HG02610 (cell line): Measurements from ENCODE around the gene PARVG.

Source experiments
- ATAC-seq: cut with Tn5 transposase; IDR thresholded peaks from one replicate; pipeline ENCODE4 v1.9.1; 2021; ENCODE audit warnings: mild to moderate bottlenecking, moderate library complexity; ENCODE audit not compliant: unreplicated experiment

The PARVG gene

GRCh38 chr22:44210722-44211121, 30.0 kb downstream of the PARVG start:
- ATAC-seq, result no peak

GRCh38 chr22:44211256-44211945, 30.7 kb downstream of the PARVG start:
- no peak for ATAC-seq

GRCh38 chr22:44211946-44212930, 31.5 kb downstream of the PARVG start:
- ATAC-seq, result no peak

- no peak for ATAC-seq
Observed at GRCh38 chr22:44212936-44213335, 32.2 kb downstream of the PARVG start.

DNA sequence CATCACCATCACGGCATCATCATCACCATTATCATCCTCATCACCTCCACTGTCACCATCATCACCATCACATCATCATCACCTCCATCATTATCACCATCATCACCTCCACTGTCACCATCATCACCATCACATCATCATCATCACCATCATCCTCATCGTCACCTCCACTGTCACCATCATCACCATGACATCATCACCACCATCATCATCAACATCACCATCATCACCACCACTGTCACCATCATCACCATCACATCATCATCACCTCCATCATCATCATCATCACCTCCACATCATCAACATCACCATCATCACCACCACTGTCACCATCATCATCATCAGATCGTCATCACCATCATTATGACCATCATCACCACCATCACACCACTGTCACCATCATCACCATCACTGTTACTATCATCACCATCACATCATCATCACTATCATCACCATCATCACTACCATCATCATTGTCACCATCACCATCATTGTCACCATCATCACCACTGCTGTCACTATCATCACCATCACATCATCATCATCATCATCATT, 32.8 kb downstream of the PARVG start:
- ATAC-seq, result no peak

GRCh38 chr22:44214187-44214586, 33.5 kb downstream of the PARVG start:
- ATAC-seq, result no peak

DNA sequence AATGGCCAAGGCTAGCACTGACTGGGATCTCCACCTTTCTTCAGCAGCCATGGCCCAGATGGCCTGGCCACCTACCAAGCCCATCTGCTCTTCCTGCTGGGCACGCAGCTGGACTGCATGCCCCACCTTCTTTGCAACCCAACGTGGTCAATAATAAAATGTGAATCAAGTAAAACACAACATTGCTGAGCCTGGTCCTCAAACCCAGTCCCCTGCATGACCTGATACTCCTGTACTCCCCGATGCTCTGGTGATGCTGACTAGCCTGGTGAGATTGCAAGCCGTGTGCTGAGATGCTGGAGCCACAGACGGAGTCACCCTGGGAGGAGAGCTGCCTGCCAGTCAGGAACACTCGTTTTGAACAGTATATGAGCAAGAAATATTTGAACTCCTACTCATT, 34.0 kb downstream of the PARVG start:
- ATAC-seq, result no peak

DNA sequence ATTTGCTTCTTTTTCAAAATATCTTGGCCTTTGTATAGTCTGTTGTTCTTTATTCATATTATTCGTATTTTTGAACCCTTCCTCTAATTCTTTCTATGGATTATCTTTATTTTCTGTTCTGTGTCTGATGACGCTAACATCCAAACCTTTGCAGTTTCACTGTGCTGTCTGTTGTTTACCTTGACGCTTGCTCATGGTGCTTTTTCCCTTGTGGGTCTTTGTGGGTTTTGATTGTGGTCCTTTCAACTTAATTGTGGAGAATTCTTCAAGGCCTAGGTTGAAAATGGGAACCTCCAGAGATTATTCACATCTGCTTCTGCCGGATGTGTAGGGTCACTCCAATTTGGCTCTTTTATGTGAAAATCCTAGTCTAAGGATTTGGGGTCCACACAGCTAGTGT, 34.6 kb downstream of the PARVG start:
- no peak for ATAC-seq

DNA sequence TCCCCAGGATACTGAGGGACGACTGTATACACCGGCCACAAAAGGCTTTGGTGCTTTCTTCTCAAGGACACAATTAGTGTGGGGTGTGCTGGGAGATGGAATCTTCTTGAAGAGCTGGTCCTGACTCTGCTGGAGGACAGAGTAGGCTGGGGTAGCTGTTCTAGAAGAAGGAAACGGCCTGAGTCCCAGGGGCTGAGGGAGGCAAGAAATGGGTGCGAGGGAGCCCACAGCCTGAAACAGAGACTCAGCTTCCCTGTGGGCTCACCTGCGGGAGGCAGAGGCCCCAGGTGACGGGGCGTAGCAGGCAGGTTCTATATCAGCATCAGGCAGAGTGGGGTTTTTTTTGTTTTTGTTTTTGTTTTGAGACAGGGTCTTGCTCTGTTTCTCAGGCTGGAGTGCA, 36.6 kb downstream of the PARVG start:
- no peak for ATAC-seq

DNA sequence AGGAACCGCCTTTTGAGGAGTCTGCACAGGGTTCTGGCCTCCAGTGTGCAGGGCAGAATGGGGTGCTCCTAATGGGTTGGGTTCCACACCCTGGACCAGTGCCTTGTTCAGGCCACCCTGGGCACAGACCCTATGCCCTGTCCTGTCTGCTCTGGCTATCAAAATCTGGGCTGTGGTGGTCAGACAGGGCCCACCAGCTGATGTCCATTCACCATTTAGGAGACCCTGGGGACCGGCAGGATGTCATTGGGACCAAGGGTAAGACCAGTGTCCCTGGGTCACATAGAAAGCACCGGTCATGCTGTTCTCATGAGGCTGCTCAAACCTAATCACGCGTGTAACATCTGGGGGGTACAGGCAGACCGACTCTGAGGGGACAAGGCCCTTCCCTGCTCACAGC, 37.3 kb downstream of the PARVG start:
- ATAC-seq, result no peak

GRCh38 chr22:44219101-44219870, 38.6 kb downstream of the PARVG start:
- no peak for ATAC-seq

DNA sequence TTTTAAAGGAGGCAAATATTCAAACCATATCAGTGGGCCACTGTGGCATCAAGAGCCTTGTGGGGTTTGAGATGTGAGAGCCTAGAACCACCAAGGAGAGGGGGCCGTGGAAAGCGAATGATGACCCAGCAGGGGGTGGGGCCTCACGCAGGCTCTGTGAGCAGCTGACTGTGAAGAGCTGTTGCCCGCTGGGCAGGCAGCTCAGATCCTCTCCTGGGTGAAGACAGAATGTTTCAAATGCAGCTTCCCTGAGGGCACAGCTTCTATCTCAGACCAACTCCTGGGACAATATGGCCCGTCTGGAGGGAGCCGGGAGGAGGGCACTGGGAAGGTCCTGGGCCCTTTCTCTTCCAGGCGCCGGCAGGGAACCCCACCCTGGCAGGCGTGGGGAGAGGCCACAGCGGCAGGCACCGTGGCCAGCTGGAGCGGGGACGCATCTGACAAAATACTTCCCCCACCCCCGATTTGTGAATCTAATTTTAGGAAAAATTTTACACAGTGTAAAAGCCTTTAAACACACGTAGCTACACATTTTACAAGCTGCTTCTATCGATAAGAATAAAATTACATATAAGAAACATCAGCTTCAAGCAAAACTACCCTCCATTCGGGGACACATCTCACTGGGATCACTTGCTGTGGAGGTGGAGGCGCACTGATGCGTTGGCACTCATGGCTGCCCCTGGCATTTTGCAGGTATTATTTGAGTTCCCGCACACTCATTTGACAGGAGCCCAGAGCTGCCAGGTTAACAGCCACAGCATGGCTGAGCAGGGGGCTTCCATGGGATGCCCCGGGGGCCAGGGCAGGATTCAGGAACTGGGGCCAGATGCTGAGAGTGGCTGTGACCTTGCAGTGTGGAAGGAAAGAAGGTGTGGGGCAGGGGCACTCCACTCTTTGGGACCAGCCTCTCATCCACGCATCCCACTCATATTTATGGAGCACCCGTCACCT, 40.3 kb downstream of the PARVG start:
- no peak for ATAC-seq

DNA sequence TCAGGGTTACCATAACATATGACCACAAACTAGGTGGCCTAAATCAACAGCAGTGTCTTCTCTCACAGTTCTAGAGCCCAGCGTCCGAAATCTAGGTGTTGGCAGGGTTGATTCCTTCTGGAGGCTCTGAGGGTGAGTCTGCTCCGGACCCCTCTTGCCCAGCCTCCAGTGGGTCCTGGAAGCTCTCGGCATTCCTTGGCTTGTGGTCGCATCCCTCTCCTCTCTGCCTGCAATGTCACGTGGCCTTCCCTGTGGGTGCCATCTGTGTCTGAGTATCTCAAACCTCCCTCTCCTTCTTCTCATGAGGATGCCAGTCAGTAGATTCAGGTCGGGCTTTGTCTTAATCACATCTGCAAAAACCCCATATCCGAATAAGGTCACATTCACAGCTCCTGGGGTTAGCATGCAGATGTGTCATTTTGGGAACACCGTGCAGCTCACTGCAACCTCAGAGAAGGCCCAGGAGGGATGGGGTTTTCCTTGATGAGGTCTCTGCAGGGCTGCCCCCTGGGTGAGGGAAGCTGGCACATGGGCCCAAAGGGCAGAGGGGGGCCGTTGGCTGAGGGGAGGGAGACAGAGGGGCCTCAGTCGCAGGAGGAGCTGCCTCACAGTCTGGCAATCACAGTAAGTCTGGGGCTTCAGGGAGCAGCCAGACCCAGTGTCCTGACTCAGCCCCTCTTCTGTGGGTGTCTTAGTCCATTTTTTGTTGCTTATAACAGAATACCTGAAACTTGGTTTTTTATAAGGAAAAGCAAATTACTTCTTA, 41.2 kb downstream of the PARVG start:
- no peak for ATAC-seq

DNA sequence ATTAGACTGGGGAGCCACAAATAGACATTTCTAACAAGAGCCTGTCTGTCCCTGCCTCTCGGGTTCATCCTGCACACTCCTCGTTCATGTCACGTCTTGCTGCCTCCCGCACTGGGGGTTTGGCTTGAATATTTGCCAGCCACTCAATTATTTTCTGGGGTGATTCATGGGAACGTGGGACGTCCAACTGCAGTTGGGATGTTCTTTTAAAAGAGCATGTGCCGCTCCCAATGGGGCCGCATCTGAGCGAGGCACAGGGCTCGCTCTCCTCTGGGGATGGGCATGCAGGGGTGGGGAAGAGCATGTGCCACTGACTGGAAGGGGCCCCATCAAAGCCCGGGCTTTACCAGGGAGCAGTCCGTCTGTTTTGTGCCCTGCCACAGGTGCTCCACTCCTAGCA, 43.4 kb downstream of the PARVG start:
- ATAC-seq, result no peak

- ATAC-seq, result no peak
Observed at GRCh38 chr22:44225091-44225689, 44.5 kb downstream of the PARVG start.

DNA sequence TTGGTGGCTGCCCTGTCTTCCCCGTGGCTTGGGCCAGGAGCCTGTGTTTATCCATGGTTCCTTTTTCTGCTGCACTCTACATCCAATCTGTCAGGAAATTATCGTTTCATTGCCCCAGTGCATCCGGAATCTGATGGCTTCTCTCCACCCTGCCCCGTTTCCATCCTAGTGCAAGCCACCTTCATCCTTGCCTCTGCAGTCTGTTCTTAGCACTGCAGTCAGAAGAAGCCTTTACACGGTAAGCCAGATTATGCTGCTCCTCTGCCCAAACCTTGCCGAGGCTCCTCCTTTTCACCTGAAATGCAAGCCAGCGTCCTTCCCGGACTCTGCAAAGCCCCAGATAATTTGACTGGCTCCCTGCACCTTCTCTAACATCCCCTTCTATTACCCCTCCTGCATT, 45.1 kb downstream of the PARVG start:
- ATAC-seq, result no peak

DNA sequence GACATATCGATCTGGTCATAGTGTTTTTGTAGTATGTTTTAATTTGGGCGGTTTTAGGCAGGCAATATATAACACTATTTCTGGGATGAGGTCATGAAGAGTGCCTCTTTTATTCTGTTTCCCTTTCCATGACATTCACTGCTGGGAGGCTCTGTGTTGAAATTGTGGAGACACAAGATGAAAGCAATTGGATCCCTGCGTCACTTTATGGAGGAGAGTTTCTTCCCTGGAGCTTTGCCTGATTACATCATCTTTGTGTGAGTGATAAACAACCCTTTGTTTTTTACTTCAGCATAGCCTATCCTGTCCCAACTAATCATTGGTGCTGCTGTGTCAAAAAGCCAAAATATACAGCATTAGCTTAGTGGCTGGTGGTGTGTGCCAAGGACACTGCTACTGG, 48.6 kb downstream of the PARVG start:
- ATAC-seq, result no peak

DNA sequence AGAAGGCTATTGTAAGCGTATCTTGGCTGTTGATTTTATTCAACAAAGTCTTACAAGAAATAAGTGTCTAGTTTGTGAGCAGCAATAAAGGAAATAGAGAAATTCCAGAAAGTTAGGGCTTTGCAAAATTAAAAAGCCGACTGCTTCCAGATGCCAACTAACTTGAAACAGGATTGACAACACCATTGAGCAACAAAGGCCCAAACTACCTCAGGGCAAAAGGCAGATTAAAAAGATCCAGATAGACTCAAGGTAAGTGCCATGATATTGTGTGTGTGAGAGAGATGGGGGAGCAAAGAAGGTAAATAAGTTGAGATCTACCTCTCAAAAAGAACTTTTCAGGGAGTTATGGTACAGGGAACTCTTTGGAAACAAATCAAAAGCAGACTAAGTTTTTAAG, 49.1 kb downstream of the PARVG start:
- ATAC-seq, result no peak

DNA sequence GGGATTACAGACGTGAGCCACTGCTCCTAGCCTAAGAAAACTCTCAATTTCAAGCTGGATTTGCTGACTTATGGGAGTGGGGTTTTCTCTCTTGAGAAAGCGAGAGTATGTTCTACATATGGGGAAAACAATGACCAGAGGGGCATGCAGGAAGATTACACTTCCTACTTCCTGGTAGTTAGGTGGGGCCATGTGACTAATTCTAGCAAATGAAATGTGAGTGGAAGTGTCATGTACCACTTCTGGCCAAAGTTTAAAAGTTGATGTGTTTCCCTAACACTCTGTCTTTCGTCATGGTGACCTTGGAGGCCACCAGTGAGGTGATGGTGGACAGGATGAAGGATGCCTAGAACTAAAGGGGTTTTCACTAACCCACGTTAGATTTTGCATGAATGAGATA, 50.5 kb downstream of the PARVG start:
- ATAC-seq, result no peak
